HG03097 (cell line): Measurements from ENCODE around the gene DAB1.
"Not testable (repeated sequence)": the region's sequence is repeated elsewhere in the genome, so short reads cannot be mapped to it uniquely, and the experiment has no call there.

Experiments used
- ATAC-seq: cut with Tn5 transposase; IDR thresholded peaks from one replicate; pipeline ENCODE4 v1.9.1; 2021; ENCODE audit not compliant: unreplicated experiment, low FRiP score

Gene DAB1

DNA sequence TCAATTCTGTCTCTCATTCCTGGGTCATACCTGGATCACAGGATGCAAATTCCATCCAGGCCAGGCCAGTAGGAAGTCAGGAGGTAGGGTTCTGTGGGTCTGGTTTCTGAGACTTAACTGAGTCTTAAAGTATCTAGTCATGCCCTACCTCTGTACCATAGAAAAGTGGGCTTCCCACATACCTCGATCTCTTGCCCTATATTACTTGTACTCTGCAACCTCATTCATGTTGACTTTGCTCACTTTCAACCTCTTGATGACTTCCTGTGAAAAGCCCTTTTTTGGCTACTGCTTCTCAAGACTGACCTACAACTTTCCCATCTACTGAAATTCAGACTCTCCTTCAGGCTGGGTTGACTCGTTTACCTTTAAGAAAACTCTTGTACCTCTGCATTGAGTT lies 329.1 kb downstream of the DAB1 start:
- no peak for ATAC-seq

DNA sequence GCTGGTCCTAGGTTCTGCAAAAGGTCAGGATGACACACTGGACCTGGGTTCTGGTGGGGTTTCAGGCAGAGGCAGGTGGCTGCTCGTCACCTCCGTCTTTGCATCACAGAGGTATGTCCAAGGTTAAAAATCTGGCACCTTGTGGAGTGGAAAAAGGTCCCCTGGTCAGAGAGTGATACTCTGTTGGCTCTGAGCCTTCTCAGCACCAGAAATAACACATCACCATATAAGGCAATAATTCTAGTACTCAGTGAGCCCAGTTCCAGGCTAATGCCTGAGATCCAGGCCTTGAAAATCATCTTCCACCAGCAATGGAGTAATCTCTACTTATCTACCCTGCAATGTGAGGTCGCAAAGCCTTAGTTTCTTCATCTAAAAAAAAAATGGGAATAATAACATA lies 330.7 kb downstream of the DAB1 start:
- ATAC-seq: no peak

DNA sequence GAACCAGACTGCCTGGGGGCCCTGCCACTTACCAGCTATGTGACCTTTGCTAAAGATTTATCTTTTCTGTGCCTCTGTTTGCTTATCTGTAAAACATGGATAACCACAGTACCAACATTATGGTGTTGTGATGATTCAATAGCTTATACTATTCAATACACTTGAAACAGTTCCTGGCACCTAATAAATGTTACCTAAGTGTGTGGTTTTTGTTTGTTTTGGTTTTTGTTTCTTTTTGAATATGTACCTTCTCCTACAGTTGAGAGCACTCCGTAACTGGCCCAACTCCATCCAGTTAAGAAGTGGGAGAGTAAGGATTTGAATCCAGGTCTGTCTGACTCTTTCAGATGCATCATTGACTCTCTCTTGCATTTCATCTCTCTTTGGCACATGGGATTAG lies 332.2 kb downstream of the DAB1 start:
- ATAC-seq: no peak

DNA sequence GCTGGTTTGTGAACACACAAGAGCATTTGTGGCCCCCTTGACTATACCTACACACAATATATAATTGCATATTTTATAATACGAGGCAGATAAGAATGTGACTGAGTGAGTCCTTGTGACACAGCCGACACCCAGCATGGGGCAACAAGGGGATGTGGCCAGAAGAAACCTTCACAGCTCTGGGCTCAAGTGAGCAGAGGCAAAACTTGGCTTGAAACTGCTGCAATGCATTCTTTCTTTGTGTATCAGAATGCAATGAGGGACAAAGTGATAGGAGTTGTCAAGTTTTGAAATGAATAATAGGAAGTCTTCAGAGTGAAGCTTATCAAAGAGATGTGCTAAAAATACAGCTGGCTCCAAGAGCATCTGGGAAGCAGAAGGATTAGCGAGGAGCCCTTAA lies 334.0 kb downstream of the DAB1 start:
- ATAC-seq: no peak

GRCh38 chr1:57089221-57089620 lies 334.6 kb downstream of the DAB1 start:
- no peak for ATAC-seq

DNA sequence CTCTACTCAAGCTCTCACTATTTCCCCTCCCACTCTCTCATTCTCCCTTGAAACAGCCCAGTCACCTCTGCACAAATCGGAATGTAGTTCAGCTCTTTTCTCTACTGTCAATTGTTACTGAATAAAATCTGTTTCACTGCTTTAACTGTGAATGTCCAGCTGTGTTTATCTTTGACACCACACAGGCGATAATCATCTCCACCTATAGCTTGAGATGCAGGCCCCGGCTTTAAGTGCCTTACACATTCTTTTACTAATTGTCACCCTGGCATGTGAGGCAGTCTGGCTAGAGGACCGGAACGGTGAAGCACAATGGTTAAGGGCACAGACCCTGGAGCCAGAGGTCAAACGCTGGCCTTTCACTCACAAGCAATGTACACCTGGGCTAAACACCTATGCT lies 335.2 kb downstream of the DAB1 start:
- ATAC-seq: no peak

- ATAC-seq: not testable (repeated sequence)
Measured at GRCh38 chr1:57087660-57088059, 336.2 kb downstream of the DAB1 start.

GRCh38 chr1:57086154-57086553 lies 337.7 kb downstream of the DAB1 start:
- ATAC-seq: no peak

DNA sequence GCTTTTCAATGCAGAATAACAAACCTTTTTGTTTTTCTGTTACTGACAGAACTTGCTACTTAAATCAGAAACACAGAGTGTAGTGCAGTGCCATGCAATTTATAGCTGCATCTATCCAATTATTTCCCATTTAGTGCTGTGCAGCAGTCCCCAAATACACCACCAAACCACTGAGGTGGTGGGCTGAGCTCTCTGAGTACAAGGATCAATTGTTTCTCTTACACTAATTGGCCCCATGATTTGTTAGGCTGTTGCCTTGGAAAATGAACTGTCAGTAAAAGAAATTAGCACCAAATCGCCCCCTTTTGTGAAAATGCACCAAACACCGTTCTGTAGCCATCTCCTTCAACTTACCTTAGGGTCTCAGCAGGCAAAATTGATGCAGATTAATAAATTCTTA lies 339.2 kb downstream of the DAB1 start:
- ATAC-seq: no peak

- ATAC-seq: no peak
Measured at GRCh38 chr1:57082711-57083439, 341.0 kb downstream of the DAB1 start.

GRCh38 chr1:57079454-57080157 lies 344.3 kb downstream of the DAB1 start:
- ATAC-seq: no peak

DNA sequence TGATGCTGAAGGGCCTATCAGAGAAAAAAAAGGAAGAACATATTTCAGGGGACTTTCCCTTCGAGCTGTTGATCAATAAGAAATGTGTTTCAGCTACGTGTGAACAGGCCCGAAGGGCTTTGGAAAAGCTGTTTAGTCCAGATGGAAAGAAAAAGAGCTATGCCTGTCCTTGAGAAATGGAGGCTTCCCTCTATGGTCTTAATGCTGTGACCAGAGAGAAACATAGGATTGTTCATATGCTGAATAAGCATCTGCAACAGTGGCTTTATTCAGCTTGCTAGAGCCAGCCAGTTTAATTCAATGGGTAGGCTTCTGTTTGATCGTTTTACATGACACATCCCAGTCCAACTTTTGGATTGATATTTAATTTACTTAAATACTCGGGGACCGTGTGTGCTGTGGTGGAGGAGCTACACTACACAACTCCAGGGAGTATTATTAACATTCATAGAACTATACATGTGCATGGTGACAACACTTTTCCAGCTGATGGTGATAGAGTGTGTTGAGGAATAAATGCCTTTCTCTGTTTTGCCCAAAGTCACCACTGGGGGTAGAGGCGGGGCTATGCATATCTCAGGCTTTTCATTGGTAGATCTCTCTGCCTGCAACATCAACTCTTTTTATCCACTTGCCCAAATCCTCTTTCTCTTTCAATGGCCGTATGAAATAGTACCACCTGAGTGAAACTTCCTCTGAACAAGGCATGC lies 351.3 kb downstream of the DAB1 start:
- no peak for ATAC-seq

GRCh38 chr1:57067863-57068262 lies 356.0 kb downstream of the DAB1 start:
- ATAC-seq: no peak

GRCh38 chr1:57066980-57067610 lies 356.8 kb downstream of the DAB1 start:
- ATAC-seq: no peak

- no peak for ATAC-seq
Measured at GRCh38 chr1:57065442-57065841, 358.4 kb downstream of the DAB1 start.

DNA sequence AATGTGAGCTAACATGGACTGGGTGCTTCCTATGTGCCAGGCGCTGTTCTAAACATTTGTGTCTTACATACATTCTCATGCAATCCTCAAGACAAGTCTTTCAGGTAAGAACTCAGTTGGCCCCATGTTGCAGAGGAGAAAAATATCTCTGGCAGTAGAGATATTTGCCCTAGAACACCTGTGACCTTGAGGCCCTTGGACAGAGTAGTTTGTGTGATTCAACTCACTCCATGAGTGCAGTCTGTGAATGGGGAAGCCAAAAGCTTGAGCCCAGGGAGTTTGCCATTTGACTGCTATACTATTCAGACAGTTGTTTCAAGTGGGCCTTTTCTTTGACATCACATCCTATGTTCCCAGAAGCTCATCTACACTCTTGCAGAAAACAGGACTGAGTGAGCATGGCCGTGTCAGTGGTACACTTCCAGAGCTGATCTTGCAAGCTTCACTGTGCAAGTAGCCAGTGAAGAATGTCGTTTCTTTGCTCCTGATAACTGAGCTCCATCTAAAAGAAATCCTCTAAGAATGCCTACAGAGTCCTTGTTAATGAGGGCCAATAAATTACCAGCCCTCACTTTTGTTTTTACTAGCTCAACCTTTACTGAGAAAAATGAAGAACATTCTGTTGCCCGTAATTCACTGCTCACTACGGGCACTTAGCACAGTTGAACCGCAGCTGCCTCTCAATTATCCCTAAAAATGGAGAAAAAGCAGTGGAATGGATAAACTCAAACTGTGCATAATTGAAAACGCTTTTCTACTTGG lies 359.3 kb downstream of the DAB1 start:
- no peak for ATAC-seq

GRCh38 chr1:57063406-57064125 lies 360.3 kb downstream of the DAB1 start:
- no peak for ATAC-seq

- no peak for ATAC-seq
Measured at GRCh38 chr1:57061369-57061768, 362.5 kb downstream of the DAB1 start.

DNA sequence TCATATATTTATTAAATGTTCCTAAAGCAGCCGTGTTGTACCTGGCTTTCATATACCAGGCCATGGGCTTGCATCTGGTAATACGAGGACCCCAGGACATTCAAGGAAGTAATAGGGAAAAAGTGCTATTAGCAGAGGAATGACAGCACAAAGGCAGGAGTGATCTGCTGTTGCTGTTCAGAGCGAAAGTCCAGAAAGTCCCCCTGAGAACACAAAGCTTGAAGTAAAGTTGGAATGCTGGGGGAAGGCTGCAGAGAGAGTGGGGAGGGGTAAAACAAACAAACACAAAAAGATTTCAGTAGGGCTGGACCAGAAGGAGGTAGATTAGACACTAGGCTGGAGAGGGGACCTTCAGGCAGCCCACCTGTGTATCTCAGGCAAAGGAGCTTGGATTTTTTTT lies 363.4 kb downstream of the DAB1 start:
- no peak for ATAC-seq
